ENCODE data around the gene RNF113B. TPM values are rescaled to one million over a fixed set of nuclear protein-coding genes. Genes with fewer than 3 reads are reported as not detected.

The RNF113B gene
- total RNA-seq, 6 experiments from 2014 or later = not detected

DNA sequence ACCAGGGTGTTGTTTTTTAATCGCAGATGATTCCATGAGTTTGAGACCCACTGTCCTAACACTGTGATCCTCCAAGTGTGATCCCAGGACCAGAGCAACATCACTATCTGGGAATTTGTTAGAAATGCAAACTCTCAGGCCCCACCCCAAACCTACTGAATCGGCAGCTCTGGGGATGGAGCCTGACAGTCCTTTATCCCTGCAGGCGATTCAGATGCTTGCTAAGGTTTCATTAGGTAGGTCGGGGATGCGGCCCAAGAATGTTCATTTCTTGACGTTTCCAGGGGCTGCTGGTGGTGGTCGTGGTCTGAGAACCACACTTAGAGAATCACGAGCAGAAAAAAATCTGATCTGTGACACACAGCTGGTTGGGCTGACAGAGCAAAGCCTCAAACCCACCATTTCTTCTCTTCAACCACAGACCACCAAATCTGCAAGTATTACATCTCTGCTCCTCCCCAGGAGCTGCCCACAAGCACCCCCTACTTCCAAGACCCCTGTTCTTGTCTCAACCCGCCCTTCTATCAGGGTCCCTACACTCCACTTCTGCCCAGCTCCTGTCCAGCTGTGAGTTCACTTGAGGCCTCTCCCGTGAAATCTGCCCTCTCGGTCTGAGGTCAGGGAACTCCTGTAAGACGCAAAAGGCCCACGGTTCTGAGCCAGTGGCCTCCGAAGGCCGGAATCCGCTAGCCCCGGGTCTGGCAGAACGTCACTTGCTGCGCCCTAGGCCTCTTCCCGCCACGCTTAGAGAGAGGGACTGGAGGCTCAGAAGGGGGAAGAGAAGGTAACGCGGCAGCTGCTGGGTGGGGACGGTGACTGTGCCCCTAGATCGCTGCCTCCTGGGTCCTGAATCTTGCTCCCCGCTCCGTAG, 35.3 kb downstream of the RNF113B start:
- peaks cover 23% of the 10 kb centered on the region for H3K4me1 Mint-ChIP-seq (ENCODE audit: low read depth)
- H3K36me3 Mint-ChIP-seq (ENCODE audit: low read depth) = peaks cover 8% of the 10 kb centered on the region
- H3K9me3 Mint-ChIP-seq = no peaks in the 10 kb centered on the region
- H3K27ac Mint-ChIP-seq = no peak overlapping the region
- H3K4me3 Mint-ChIP-seq = peak overlapping the region; percentile 30; the same call in 1 of the 2 replicates
- DNase-seq = no peak
- TF ChIP-seq, protein P1, sequence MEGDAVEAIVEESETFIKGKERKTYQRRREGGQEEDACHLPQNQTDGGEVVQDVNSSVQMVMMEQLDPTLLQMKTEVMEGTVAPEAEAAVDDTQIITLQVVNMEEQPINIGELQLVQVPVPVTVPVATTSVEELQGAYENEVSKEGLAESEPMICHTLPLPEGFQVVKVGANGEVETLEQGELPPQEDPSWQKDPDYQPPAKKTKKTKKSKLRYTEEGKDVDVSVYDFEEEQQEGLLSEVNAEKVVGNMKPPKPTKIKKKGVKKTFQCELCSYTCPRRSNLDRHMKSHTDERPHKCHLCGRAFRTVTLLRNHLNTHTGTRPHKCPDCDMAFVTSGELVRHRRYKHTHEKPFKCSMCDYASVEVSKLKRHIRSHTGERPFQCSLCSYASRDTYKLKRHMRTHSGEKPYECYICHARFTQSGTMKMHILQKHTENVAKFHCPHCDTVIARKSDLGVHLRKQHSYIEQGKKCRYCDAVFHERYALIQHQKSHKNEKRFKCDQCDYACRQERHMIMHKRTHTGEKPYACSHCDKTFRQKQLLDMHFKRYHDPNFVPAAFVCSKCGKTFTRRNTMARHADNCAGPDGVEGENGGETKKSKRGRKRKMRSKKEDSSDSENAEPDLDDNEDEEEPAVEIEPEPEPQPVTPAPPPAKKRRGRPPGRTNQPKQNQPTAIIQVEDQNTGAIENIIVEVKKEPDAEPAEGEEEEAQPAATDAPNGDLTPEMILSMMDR (IDR thresholded peaks at IDR 0.05) = no peak
- H3K27me3 Mint-ChIP-seq (ENCODE audit: insufficient read depth) = no peaks in the 10 kb centered on the region; the same call in 1 of the 2 replicates

GRCh38 chr13:98141091-98141490, 36.0 kb downstream of the RNF113B start:
- H3K27ac Mint-ChIP-seq = no peak overlapping the region
- TF ChIP-seq, protein P1 (IDR thresholded peaks at IDR 0.05) = no peak
- peaks cover 17% of the 10 kb centered on the region for H3K4me1 Mint-ChIP-seq (ENCODE audit: low read depth)
- H3K27me3 Mint-ChIP-seq (ENCODE audit: insufficient read depth) = no peaks in the 10 kb centered on the region; the same call in 1 of the 2 replicates
- DNase-seq = no peak
- no peak overlapping the region for H3K4me3 Mint-ChIP-seq
- peaks cover 8% of the 10 kb centered on the region for H3K36me3 Mint-ChIP-seq (ENCODE audit: low read depth)
- H3K9me3 Mint-ChIP-seq = no peaks in the 10 kb centered on the region

GRCh38 chr13:98134901-98135300, 42.2 kb downstream of the RNF113B start:
- no peak overlapping the region for H3K4me3 Mint-ChIP-seq
- H3K27me3 Mint-ChIP-seq (ENCODE audit: insufficient read depth) = no peaks in the 10 kb centered on the region; the same call in 1 of the 2 replicates
- DNase-seq = no peak
- no peak overlapping the region for H3K27ac Mint-ChIP-seq
- TF ChIP-seq, protein P1 (IDR thresholded peaks at IDR 0.05) = no peak
- no peaks in the 10 kb centered on the region for H3K36me3 Mint-ChIP-seq (ENCODE audit: low read depth)
- H3K4me1 Mint-ChIP-seq (ENCODE audit: low read depth) = peaks cover 15% of the 10 kb centered on the region
- H3K9me3 Mint-ChIP-seq = no peaks in the 10 kb centered on the region

GRCh38 chr13:98133946-98134345, 43.1 kb downstream of the RNF113B start:
- H3K4me3 Mint-ChIP-seq = no peak overlapping the region
- no peaks in the 10 kb centered on the region; the same call in 1 of the 2 replicates for H3K27me3 Mint-ChIP-seq (ENCODE audit: insufficient read depth)
- H3K9me3 Mint-ChIP-seq = no peaks in the 10 kb centered on the region
- no peak overlapping the region for H3K27ac Mint-ChIP-seq
- peaks cover 3% of the 10 kb centered on the region; the same call in 1 of the 2 replicates for H3K36me3 Mint-ChIP-seq (ENCODE audit: low read depth)
- peaks cover 24% of the 10 kb centered on the region for H3K4me1 Mint-ChIP-seq (ENCODE audit: low read depth)
- DNase-seq = no peak
- TF ChIP-seq, protein P1 (IDR thresholded peaks at IDR 0.05) = no peak

DNA sequence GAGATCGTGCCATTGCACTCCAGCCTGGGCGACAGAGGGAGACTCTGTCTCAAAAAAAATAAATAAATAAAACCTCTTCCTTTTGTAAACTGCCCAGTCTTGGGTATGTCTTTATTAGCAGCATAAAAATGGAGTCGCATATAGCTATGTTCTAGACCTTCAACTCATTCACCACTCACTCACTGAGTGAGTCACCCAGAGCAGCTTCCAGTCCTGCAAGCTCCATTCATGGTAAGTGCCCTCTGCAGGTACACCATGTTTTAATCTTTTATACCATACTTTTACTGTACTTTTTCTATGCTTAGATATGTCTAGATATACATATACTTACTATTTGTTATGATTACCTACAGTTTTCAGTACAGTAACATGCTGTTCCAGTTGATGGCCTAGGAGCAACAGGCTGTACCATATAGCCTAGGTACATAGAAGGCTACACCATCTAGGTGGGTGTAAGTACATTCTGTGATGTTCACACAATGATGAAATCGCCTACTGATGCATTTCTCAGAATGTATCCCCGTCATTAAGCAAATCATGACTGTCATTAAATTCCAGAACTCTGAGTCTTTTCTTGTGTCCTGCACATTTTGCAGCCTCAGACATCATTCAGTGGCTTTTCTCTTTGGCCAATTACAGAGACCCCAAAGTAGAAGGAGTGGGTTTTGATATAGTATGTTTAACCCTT, 47.9 kb downstream of the RNF113B start:
- TF ChIP-seq, protein P1 (IDR thresholded peaks at IDR 0.05) = peak; percentile 39
- H3K4me1 Mint-ChIP-seq (ENCODE audit: low read depth) = peaks cover 32% of the 10 kb centered on the region
- peak overlapping the region; percentile 45; the same call in 1 of the 2 replicates for H3K27ac Mint-ChIP-seq
- H3K4me3 Mint-ChIP-seq = no peak overlapping the region
- peaks cover 3% of the 10 kb centered on the region for H3K27me3 Mint-ChIP-seq (ENCODE audit: insufficient read depth)
- DNase-seq = peak; percentile 50
- H3K9me3 Mint-ChIP-seq = peaks cover 3% of the 10 kb centered on the region
- H3K36me3 Mint-ChIP-seq (ENCODE audit: low read depth) = peaks cover 8% of the 10 kb centered on the region

Small RNA genes within 50 kb of the gene (microRNA-seq; reads per million reads assigned to microRNA genes)
- 3.1 reads per million for gene MIR3170

Other genes with a start within 250 kb of the RNF113B start
- 100 to 1,000 TPM; 183 to 247 (median 222) TPM for gene IPO5, start 223.6 kb downstream of the RNF113B start, total RNA-seq (2021; fragmentation: NEBNext Ultra II Directional; extraction: Animal tissue kit (Norgen Biotek cat#: 25700))
- 100 to 1,000 TPM; 140 to 181 (median 150) TPM for gene FARP1, start 34.2 kb downstream of the RNF113B start, total RNA-seq (2021; fragmentation: NEBNext Ultra II Directional; extraction: Animal tissue kit (Norgen Biotek cat#: 25700))